Loucy (cell line): ENCODE results near the gene DNTTIP2.

Source experiments
- H2AFZ ChIP-seq: fragments of 200-600 bp; sonication (generic); 2 replicates; pipeline ENCODE4 v1.6.0; 2016; ENCODE audit warnings: antibody characterized with exemption, mild to moderate bottlenecking, low read length, moderate library complexity
- H3F3A ChIP-seq: fragments of 200-600 bp; 2 replicates; pipeline ENCODE4 v1.6.0; 2016; ENCODE audit warnings: antibody characterized with exemption, low read depth, mild to moderate bottlenecking
- H3K27me3 ChIP-seq: fragments of 200-600 bp; sonication (generic); 2 replicates; pipeline ENCODE4 v1.6.1; 2014; ENCODE audit warnings: low read length, mild to moderate bottlenecking; ENCODE audit not compliant: insufficient read depth, poor library complexity, severe bottlenecking
- H3K36me3 ChIP-seq: fragments of 200-600 bp; sonication (generic); 2 replicates; pipeline ENCODE4 v1.6.1; 2016; ENCODE audit warnings: low read length; ENCODE audit not compliant: insufficient read depth
- H3K4me1 ChIP-seq: fragments of 200-600 bp; sonication (generic); 2 replicates; pipeline ENCODE4 v1.5.1; 2014; ENCODE audit warnings: low read length, mild to moderate bottlenecking; ENCODE audit not compliant: insufficient read depth, poor library complexity, severe bottlenecking
- H3K4me2 ChIP-seq: fragments of 200-600 bp; sonication (generic); 2 replicates; pipeline ENCODE4 v1.6.0; 2014; ENCODE audit warnings: antibody characterized with exemption, low read length, low read depth, mild to moderate bottlenecking; ENCODE audit not compliant: poor library complexity, severe bottlenecking
- H3K4me3 ChIP-seq: fragments of 200-600 bp; sonication (generic); 2 replicates; pipeline ENCODE4 v1.5.1; 2014; ENCODE audit warnings: low read length, mild to moderate bottlenecking, mixed read lengths; ENCODE audit not compliant: poor library complexity, severe bottlenecking
- H3K79me2 ChIP-seq: fragments of 200-600 bp; sonication (generic); 2 replicates; pipeline ENCODE4 v1.6.1; 2014; ENCODE audit warnings: low read length; ENCODE audit not compliant: insufficient read depth
- H3K9ac ChIP-seq: fragments of 200-600 bp; sonication (generic); 2 replicates; pipeline ENCODE4 v1.6.0; 2014; ENCODE audit warnings: mild to moderate bottlenecking, low read depth, low read length, moderate library complexity; ENCODE audit not compliant: poor library complexity, severe bottlenecking
- H3K9me2 ChIP-seq: fragments of 200-600 bp; sonication (generic); replicated peaks from 2 replicates; pipeline ENCODE4 v1.6.1; 2016; ENCODE audit warnings: low read depth, low read length, mixed read lengths
- H3K9me3 ChIP-seq: fragments of 200-600 bp; sonication (generic); 2 replicates; pipeline ENCODE4 v1.6.1; 2014; ENCODE audit warnings: mild to moderate bottlenecking, antibody characterized with exemption, low read length, low read depth; ENCODE audit not compliant: insufficient read depth
- H4K20me1 ChIP-seq: fragments of 200-600 bp; sonication (generic); 2 replicates; pipeline ENCODE4 v1.6.0; 2014; ENCODE audit warnings: antibody characterized with exemption, low read length, mild to moderate bottlenecking; ENCODE audit not compliant: insufficient read depth, poor library complexity, severe bottlenecking
- CTCF ChIP-seq: fragments of 200-600 bp; sonication (generic); conservative IDR thresholded peaks from 2 replicates; pipeline ENCODE4 v1.5.1; 2014; ENCODE audit warnings: mild to moderate bottlenecking, antibody characterized with exemption, low read length
- EZH2phosphoT487 ChIP-seq: fragments of 200-600 bp; IDR thresholded peaks from 2 replicates; pipeline ENCODE4 v1.6.1; 2018; ENCODE audit warnings: antibody characterized with exemption, mild to moderate bottlenecking, moderate library complexity, borderline replicate concordance

DNTTIP2 gene

DNA sequence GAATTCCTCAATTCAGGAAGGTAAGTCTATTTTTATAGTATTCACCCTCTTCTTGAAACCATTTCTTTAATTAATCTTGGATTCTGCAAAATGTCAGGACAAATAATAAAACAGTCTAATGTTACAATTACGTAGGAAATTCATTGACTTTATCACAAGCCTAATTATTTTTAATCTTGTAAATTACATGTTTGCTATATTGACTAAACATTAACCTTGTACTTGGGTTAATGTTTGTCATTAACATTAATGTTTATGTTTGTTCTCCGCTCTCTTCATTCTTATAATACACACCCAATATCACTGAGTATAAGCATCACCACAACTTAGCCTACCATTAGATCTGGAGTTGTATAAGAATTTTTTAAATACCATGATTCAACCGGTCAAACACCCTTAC, 27.5 kb upstream of the DNTTIP2 start:
- peaks cover 50% of the 10 kb centered on the region for H3K79me2 ChIP-seq
- peaks cover 54% of the 10 kb centered on the region for H3K4me1 ChIP-seq
- peaks cover 25% of the 10 kb centered on the region for H4K20me1 ChIP-seq
- peak overlapping the region; percentile 90 for H3K4me3 ChIP-seq
- no peaks in the 10 kb centered on the region for H3K9me2 ChIP-seq
- peak overlapping the region; percentile 70 for H3K9ac ChIP-seq
- 0 out of 2 replicates have a peak, but pooled peaks cover 2% of the 10 kb centered on the region for H3K36me3 ChIP-seq
- TF ChIP-seq EZH2phosphoT487 = no peak
- TF ChIP-seq CTCF = no peak
- no peaks in the 10 kb centered on the region for H3K27me3 ChIP-seq
- H3K4me2 ChIP-seq = peak overlapping the region; percentile 96
- no peaks in the 10 kb centered on the region; the same call in 1 of the 2 replicates for H3F3A ChIP-seq
- H2AFZ ChIP-seq = no peak overlapping the region
- H3K9me3 ChIP-seq = no peaks in the 10 kb centered on the region

DNA sequence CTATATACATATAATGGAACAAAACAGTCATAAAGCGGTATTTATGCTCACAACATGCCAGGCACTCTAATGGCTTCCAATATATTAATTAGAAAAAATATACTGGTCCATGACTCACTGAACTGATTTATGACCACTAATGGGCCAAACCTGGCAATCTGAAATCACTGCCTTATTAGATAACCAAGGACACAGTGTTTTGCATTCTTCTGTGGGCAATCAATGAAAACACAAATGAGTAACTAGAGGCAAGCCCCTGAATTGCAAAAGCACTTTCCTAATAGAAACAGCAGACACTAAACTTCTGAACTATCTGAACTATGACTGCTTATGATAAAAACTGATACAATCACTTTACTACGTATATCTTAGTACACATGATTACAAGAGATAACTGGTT, 26.7 kb upstream of the DNTTIP2 start:
- Histone ChIP-seq H2AFZ (no peak overlapping the region), H3K9ac (peak overlapping the region; percentile 5), H3K9me3 (no peaks in the 10 kb centered on the region), H3K4me2 (peak overlapping the region; percentile 96), H3K79me2 (peaks cover 50% of the 10 kb centered on the region), H3K4me1 (peaks cover 54% of the 10 kb centered on the region), H3K4me3 (peak overlapping the region; percentile 90), H4K20me1 (peaks cover 25% of the 10 kb centered on the region), H3K36me3 (peaks cover 9% of the 10 kb centered on the region; the same call in 1 of the 2 replicates), H3F3A (no peaks in the 10 kb centered on the region; the same call in 1 of the 2 replicates), H3K9me2 (no peaks in the 10 kb centered on the region), H3K27me3 (no peaks in the 10 kb centered on the region)
- no peak for TF ChIP-seq EZH2phosphoT487

GRCh38 chr1:93905051-93905450, 26.0 kb upstream of the DNTTIP2 start:
- H3F3A ChIP-seq = no peaks in the 10 kb centered on the region; the same call in 1 of the 2 replicates
- no peaks in the 10 kb centered on the region for H3K9me3 ChIP-seq
- H2AFZ ChIP-seq = no peak overlapping the region
- TF ChIP-seq CTCF (no peak), EZH2phosphoT487 (no peak)
- H4K20me1 ChIP-seq = peaks cover 25% of the 10 kb centered on the region
- peak overlapping the region; percentile 90 for H3K4me3 ChIP-seq
- peak overlapping the region; percentile 22 for H3K9ac ChIP-seq
- H3K36me3 ChIP-seq = peaks cover 13% of the 10 kb centered on the region; the same call in 1 of the 2 replicates
- H3K4me2 ChIP-seq = peak overlapping the region; percentile 96
- H3K9me2 ChIP-seq = no peaks in the 10 kb centered on the region
- H3K79me2 ChIP-seq = peaks cover 50% of the 10 kb centered on the region
- H3K4me1 ChIP-seq = peaks cover 51% of the 10 kb centered on the region
- no peaks in the 10 kb centered on the region for H3K27me3 ChIP-seq

- H3K9me3 ChIP-seq = no peaks in the 10 kb centered on the region
- H3F3A ChIP-seq = no peaks in the 10 kb centered on the region; the same call in 1 of the 2 replicates
- peak overlapping the region; percentile 22 for H3K9ac ChIP-seq
- TF ChIP-seq CTCF (no peak), EZH2phosphoT487 (no peak)
- H2AFZ ChIP-seq = no peak overlapping the region; the same call in 1 of the 2 replicates
- H3K4me2 ChIP-seq = peak overlapping the region; percentile 96
- peaks cover 18% of the 10 kb centered on the region; the same call in 1 of the 2 replicates for H3K36me3 ChIP-seq
- peaks cover 25% of the 10 kb centered on the region for H4K20me1 ChIP-seq
- H3K79me2 ChIP-seq = peaks cover 50% of the 10 kb centered on the region
- H3K27me3 ChIP-seq = no peaks in the 10 kb centered on the region
- H3K4me1 ChIP-seq = peaks cover 47% of the 10 kb centered on the region
- H3K9me2 ChIP-seq = no peaks in the 10 kb centered on the region
- peak overlapping the region; percentile 90 for H3K4me3 ChIP-seq
Measured at GRCh38 chr1:93904228-93904627, 25.2 kb upstream of the DNTTIP2 start.
